ENCODE results near the gene DIAPH3.
A peak's percentile ranks its signal among the peaks of the same experiment; 100 is the strongest.

Gene DIAPH3

GRCh38 chr13:59748046-59748445 is 415.7 kb downstream of the DIAPH3 start:
- FAIRE-seq (no peak), DNase-seq (ENCODE audit: insufficient read length, low spot score) (no peak)
- TF ChIP-seq POLR2A (IDR thresholded peaks at IDR 0.05; ENCODE audit: low read depth, low read length) (no peak), POU2F2 (IDR thresholded peaks at IDR 0.05; ENCODE audit: low read depth, low read length) (no peak), TAF1 (IDR thresholded peaks at IDR 0.05; ENCODE audit: low read depth, low read length) (no peak), SPI1 (IDR thresholded peaks at IDR 0.05; ENCODE audit: low read depth, low read length) (no peak), PAX5 (IDR thresholded peaks at IDR 0.05; ENCODE audit: insufficient read depth, low read length, severe bottlenecking) (no peak), POLR2AphosphoS5 (IDR thresholded peaks at IDR 0.05; ENCODE audit: low read depth, low read length) (no peak)

- no peak for TF ChIP-seq TAF1 (IDR thresholded peaks at IDR 0.05; ENCODE audit: low read depth, low read length)
- DNase-seq (ENCODE audit: insufficient read length, low spot score), result no peak
- no peak for FAIRE-seq
Observed at GRCh38 chr13:59747529-59747928, 416.2 kb downstream of the DIAPH3 start.

- TF ChIP-seq POLR2AphosphoS5 (IDR thresholded peaks at IDR 0.05; ENCODE audit: low read depth, low read length) (no peak), POLR2A (IDR thresholded peaks at IDR 0.05; ENCODE audit: low read depth, low read length) (no peak), PAX5 (IDR thresholded peaks at IDR 0.05; ENCODE audit: insufficient read depth, low read length, severe bottlenecking) (no peak), POU2F2 (IDR thresholded peaks at IDR 0.05; ENCODE audit: low read depth, low read length) (no peak), TAF1 (IDR thresholded peaks at IDR 0.05; ENCODE audit: low read depth, low read length) (no peak), SPI1 (IDR thresholded peaks at IDR 0.05; ENCODE audit: low read depth, low read length) (no peak)
- FAIRE-seq (peak; percentile 26), DNase-seq (ENCODE audit: insufficient read length, low spot score) (no peak)
Observed at GRCh38 chr13:59746291-59746962, 417.3 kb downstream of the DIAPH3 start.

GRCh38 chr13:59745392-59745788 is 418.3 kb downstream of the DIAPH3 start:
- TF ChIP-seq TAF1 (IDR thresholded peaks at IDR 0.05; ENCODE audit: low read depth, low read length) (no peak), PAX5 (IDR thresholded peaks at IDR 0.05; ENCODE audit: insufficient read depth, low read length, severe bottlenecking) (no peak), POLR2A (IDR thresholded peaks at IDR 0.05; ENCODE audit: low read depth, low read length) (no peak), POLR2AphosphoS5 (IDR thresholded peaks at IDR 0.05; ENCODE audit: low read depth, low read length) (no peak), SPI1 (IDR thresholded peaks at IDR 0.05; ENCODE audit: low read depth, low read length) (no peak), POU2F2 (IDR thresholded peaks at IDR 0.05; ENCODE audit: low read depth, low read length) (no peak)
- DNase-seq (ENCODE audit: insufficient read length, low spot score) (no peak), FAIRE-seq (no peak)

- DNase-seq (ENCODE audit: insufficient read length, low spot score) (no peak), FAIRE-seq (no peak)
- TF ChIP-seq POLR2A (IDR thresholded peaks at IDR 0.05; ENCODE audit: low read depth, low read length) (no peak), TAF1 (IDR thresholded peaks at IDR 0.05; ENCODE audit: low read depth, low read length) (no peak), POU2F2 (IDR thresholded peaks at IDR 0.05; ENCODE audit: low read depth, low read length) (no peak)
Observed at GRCh38 chr13:59744747-59745391, 418.9 kb downstream of the DIAPH3 start.

- TF ChIP-seq PAX5 (IDR thresholded peaks at IDR 0.05; ENCODE audit: insufficient read depth, low read length, severe bottlenecking) (no peak), POLR2A (IDR thresholded peaks at IDR 0.05; ENCODE audit: low read depth, low read length) (no peak), POU2F2 (IDR thresholded peaks at IDR 0.05; ENCODE audit: low read depth, low read length) (no peak), SPI1 (IDR thresholded peaks at IDR 0.05; ENCODE audit: low read depth, low read length) (no peak), TAF1 (IDR thresholded peaks at IDR 0.05; ENCODE audit: low read depth, low read length) (no peak), POLR2AphosphoS5 (IDR thresholded peaks at IDR 0.05; ENCODE audit: low read depth, low read length) (no peak)
- FAIRE-seq, result peak; percentile 20
Observed at GRCh38 chr13:59743195-59743594, 420.5 kb downstream of the DIAPH3 start.

GRCh38 chr13:59742467-59742866 is 421.3 kb downstream of the DIAPH3 start:
- DNase-seq (ENCODE audit: insufficient read length, low spot score) (no peak), FAIRE-seq (no peak)
- TF ChIP-seq POLR2A (IDR thresholded peaks at IDR 0.05; ENCODE audit: low read depth, low read length), result no peak
- TF ChIP-seq SPI1 (IDR thresholded peaks at IDR 0.05; ENCODE audit: low read depth, low read length), result no peak
- no peak for TF ChIP-seq POU2F2 (IDR thresholded peaks at IDR 0.05; ENCODE audit: low read depth, low read length)
- TF ChIP-seq PAX5 (IDR thresholded peaks at IDR 0.05; ENCODE audit: insufficient read depth, low read length, severe bottlenecking), result no peak
- no peak for TF ChIP-seq TAF1 (IDR thresholded peaks at IDR 0.05; ENCODE audit: low read depth, low read length)
- TF ChIP-seq POLR2AphosphoS5 (IDR thresholded peaks at IDR 0.05; ENCODE audit: low read depth, low read length), result no peak

More at GRCh38 chr13:59743195-59743594, 420.5 kb downstream of the DIAPH3 start:
- no peak for DNase-seq (ENCODE audit: insufficient read length, low spot score)

GRCh38 chr13:59738921-59739320 is 424.8 kb downstream of the DIAPH3 start:
- FAIRE-seq, result no peak
- TF ChIP-seq TAF1 (IDR thresholded peaks at IDR 0.05; ENCODE audit: low read depth, low read length) (no peak), POU2F2 (IDR thresholded peaks at IDR 0.05; ENCODE audit: low read depth, low read length) (no peak), PAX5 (IDR thresholded peaks at IDR 0.05; ENCODE audit: insufficient read depth, low read length, severe bottlenecking) (no peak), SPI1 (IDR thresholded peaks at IDR 0.05; ENCODE audit: low read depth, low read length) (no peak), POLR2AphosphoS5 (IDR thresholded peaks at IDR 0.05; ENCODE audit: low read depth, low read length) (no peak), POLR2A (IDR thresholded peaks at IDR 0.05; ENCODE audit: low read depth, low read length) (no peak)
- DNase-seq (ENCODE audit: insufficient read length, low spot score), result no peak

- peak; percentile 92 for FAIRE-seq
- peak; percentile 24 for DNase-seq (ENCODE audit: insufficient read length, low spot score)
- peak; percentile 98 for TF ChIP-seq PAX5 (IDR thresholded peaks at IDR 0.05; ENCODE audit: insufficient read depth, low read length, severe bottlenecking)
- peak; percentile 94 for TF ChIP-seq SPI1 (IDR thresholded peaks at IDR 0.05; ENCODE audit: low read depth, low read length)
- TF ChIP-seq POLR2A (IDR thresholded peaks at IDR 0.05; ENCODE audit: low read depth, low read length), result no peak
- no peak for TF ChIP-seq TAF1 (IDR thresholded peaks at IDR 0.05; ENCODE audit: low read depth, low read length)
- TF ChIP-seq POU2F2 (IDR thresholded peaks at IDR 0.05; ENCODE audit: low read depth, low read length), result 0 out of 2 replicates have a peak, but pooled peaks have one; percentile 56
- TF ChIP-seq POLR2AphosphoS5 (IDR thresholded peaks at IDR 0.05; ENCODE audit: low read depth, low read length), result no peak
Observed at GRCh38 chr13:59734393-59734792, 429.3 kb downstream of the DIAPH3 start.

GRCh38 chr13:59733744-59734143 is 430.0 kb downstream of the DIAPH3 start:
- FAIRE-seq (peak; percentile 66), DNase-seq (ENCODE audit: insufficient read length, low spot score) (no peak)
- no peak for TF ChIP-seq PAX5 (IDR thresholded peaks at IDR 0.05; ENCODE audit: insufficient read depth, low read length, severe bottlenecking)
- no peak for TF ChIP-seq POU2F2 (IDR thresholded peaks at IDR 0.05; ENCODE audit: low read depth, low read length)
- no peak for TF ChIP-seq SPI1 (IDR thresholded peaks at IDR 0.05; ENCODE audit: low read depth, low read length)
- TF ChIP-seq POLR2AphosphoS5 (IDR thresholded peaks at IDR 0.05; ENCODE audit: low read depth, low read length), result no peak
- TF ChIP-seq POLR2A (IDR thresholded peaks at IDR 0.05; ENCODE audit: low read depth, low read length), result no peak
- TF ChIP-seq TAF1 (IDR thresholded peaks at IDR 0.05; ENCODE audit: low read depth, low read length), result no peak
